Vagina (tissue), 2 donors: ENCODE results near the gene POLA1.

Experiments used
- CTCF ChIP-seq, 3 experiments: fragments of 450-650 bp in 2 of 3; fragments of 200-600 bp in 1 of 3; sonication (generic) in 1 of 3; IDR thresholded peaks; one replicate each; pipeline ENCODE4 v1.5.1; 2017 to 2019; ENCODE audit warnings: antibody characterized with exemption in 3 of 3, mild to moderate bottlenecking in 2 of 3, moderate library complexity in 2 of 3
- POLR2AphosphoS5 ChIP-seq, 2 donors: sonication (generic); formaldehyde crosslinking; IDR thresholded peaks; one replicate each; pipeline ENCODE4 v1.9.0; 2017; ENCODE audit warnings: antibody characterized with exemption in 2 of 2, mild to moderate bottlenecking in 2 of 2, low read depth in 1 of 2; ENCODE audit not compliant: insufficient read depth in 1 of 2

GRCh38 chrX:25015486-25016360 is 322.0 kb downstream of the POLA1 start, which contains the start of gene ARX:
- TF ChIP-seq CTCF (IDR thresholded peaks at IDR 0.05) (no peak), POLR2AphosphoS5 (IDR thresholded peaks at IDR 0.05; ENCODE audit: insufficient read depth in 1 of 2, low read depth in 1 of 2) (no peak)
